H1 (cell line): ENCODE data around the gene DAZAP1. TPM values are rescaled to one million over a fixed set of nuclear protein-coding genes. Genes with fewer than 3 reads are reported as not detected.

ENCODE experiments used
- CTCF ChIA-PET: fragments of 300-600 bp; sonication (Branson Sonifier 250); formaldehyde crosslinking; loops from one replicate; lab custom pipeline; 2021; ENCODE audit not compliant: partially characterized antibody; lab: Charles Lee
- POLR2A ChIA-PET: fragments of 300-600 bp; sonication (Branson Sonifier 250); formaldehyde crosslinking; loops from one replicate; lab custom pipeline; 2021; ENCODE audit warnings: inconsistent platforms; ENCODE audit not compliant: partially characterized antibody; lab: Charles Lee
- DNase-seq, 2 experiments: peaks; one replicate each; pipeline versions ENCODE4 v3.0.0 to v3.0.0-alpha.2; 2010 to 2022; ENCODE audit warnings: low spot score in 2 of 2, low read depth in 1 of 2, mixed read lengths in 1 of 2
- FAIRE-seq: peaks from 2 replicates; lab custom pipeline; 2011; peaks lifted over from hg19 to GRCh38; lab: Jason Lieb, UNC
- H2AFZ ChIP-seq: 2 replicates; pipeline ENCODE4 v1.8.1; 2012; ENCODE audit warnings: low read length, inconsistent platforms
- H2AK5ac ChIP-seq: 2 replicates; pipeline ENCODE4 v1.6.1; 2013; ENCODE audit warnings: low read depth, low read length
- H2BK120ac ChIP-seq: replicated peaks from 2 replicates; pipeline ENCODE3; 2013; ENCODE audit warnings: low read depth, low read length, inconsistent platforms
- H2BK12ac ChIP-seq: 2 replicates; pipeline ENCODE4 v1.6.1; 2013; ENCODE audit warnings: low read depth, low read length
- H2BK15ac ChIP-seq: 2 replicates; pipeline ENCODE4 v1.6.1; 2013; ENCODE audit warnings: low read length
- H2BK20ac ChIP-seq: 2 replicates; pipeline ENCODE4 v1.6.1; 2013; ENCODE audit warnings: low read length
- H2BK5ac ChIP-seq: 2 replicates; pipeline ENCODE4 v1.6.1; 2013; ENCODE audit warnings: low read depth, low read length
- H3K14ac ChIP-seq: 2 replicates; pipeline ENCODE4 v1.6.1; 2013; ENCODE audit warnings: inconsistent platforms; ENCODE audit not compliant: insufficient read length
- H3K18ac ChIP-seq: 2 replicates; pipeline ENCODE4 v1.6.1; 2013; ENCODE audit warnings: low read length; ENCODE audit errors: extremely low read depth
- H3K23ac ChIP-seq: 2 replicates; pipeline ENCODE4 v1.6.1; 2013; ENCODE audit warnings: inconsistent platforms; ENCODE audit not compliant: insufficient read length
- H3K23me2 ChIP-seq: 2 replicates; pipeline ENCODE4 v1.6.1; 2013; ENCODE audit warnings: low read depth, low read length
- H3K27ac ChIP-seq: 2 replicates; pipeline ENCODE4 v1.6.1; 2011; ENCODE audit warnings: low read depth, low read length, inconsistent platforms
- H3K27me3 ChIP-seq, 4 experiments: replicated peaks in 1 of 4; 1 replicate in 1 of 4; 2 replicates in 3 of 4; pipeline versions ENCODE4 v1.6.1 to v1.8.1; 2011 to 2013; ENCODE audit warnings: low read length in 3 of 4, mild to moderate bottlenecking in 3 of 4, inconsistent platforms in 2 of 4, mixed read lengths in 2 of 4, moderate library complexity in 1 of 4; ENCODE audit not compliant: control insufficient read depth in 3 of 4, insufficient read depth in 3 of 4; ENCODE audit errors: extremely low read depth in 1 of 4
- H3K36me3 ChIP-seq, 4 experiments: 2 replicates each; pipeline versions ENCODE4 v1.6.1 to v1.8.1; 2011 to 2013; ENCODE audit warnings: mild to moderate bottlenecking in 4 of 4, low read length in 3 of 4, moderate library complexity in 2 of 4, control low read depth in 1 of 4, inconsistent platforms in 1 of 4; ENCODE audit not compliant: insufficient read depth in 4 of 4, control insufficient read depth in 2 of 4
- H3K4ac ChIP-seq: replicated peaks from 2 replicates; pipeline ENCODE3; 2013; ENCODE audit warnings: low read length, low read depth, mixed read lengths, inconsistent platforms; ENCODE audit not compliant: insufficient read length
- H3K4me1 ChIP-seq, 4 experiments: replicated peaks in 1 of 4; 1 replicate in 1 of 4; 2 replicates in 3 of 4; pipeline versions ENCODE4 v1.6.1 to v1.8.1; 2011 to 2013; ENCODE audit warnings: low read length in 3 of 4, inconsistent platforms in 2 of 4, mixed read lengths in 1 of 4; ENCODE audit not compliant: insufficient read depth in 4 of 4, control insufficient read depth in 3 of 4
- H3K4me2 ChIP-seq, 2 experiments: 2 replicates each; pipeline versions ENCODE4 v1.6.1 to v1.8.1; 2011 to 2013; ENCODE audit warnings: low read depth in 2 of 2, low read length in 2 of 2, control low read depth in 1 of 2, inconsistent platforms in 1 of 2, mild to moderate bottlenecking in 1 of 2; ENCODE audit not compliant: insufficient read depth in 1 of 2
- H3K4me3 ChIP-seq, 4 experiments: fragments of 200-600, 300-600 bp in 1 of 4; sonication (generic), shearing (Covaris generic), sonication (Bioruptor Twin) in 1 of 4; 2 replicates each; pipeline versions ENCODE4 v1.5.1 to v1.8.1; 2011 to 2016; ENCODE audit warnings: low read length in 4 of 4, low read depth in 3 of 4, control low read depth in 2 of 4, inconsistent platforms in 2 of 4, mild to moderate bottlenecking in 2 of 4, mixed read lengths in 1 of 4, moderate library complexity in 1 of 4; ENCODE audit not compliant: insufficient read depth in 2 of 4; ENCODE audit errors: extremely low read depth in 1 of 4
- H3K56ac ChIP-seq: replicated peaks from 2 replicates; pipeline ENCODE3; 2013; ENCODE audit warnings: low read depth, mild to moderate bottlenecking, mixed read lengths, low read length, inconsistent platforms; ENCODE audit not compliant: insufficient read length
- H3K79me1 ChIP-seq: 2 replicates; pipeline ENCODE4 v1.6.1; 2013; ENCODE audit warnings: low read depth, low read length, control low read depth
- H3K79me2 ChIP-seq, 2 experiments: 2 replicates each; pipeline versions ENCODE4 v1.6.1 to v1.8.1; 2012 to 2013; ENCODE audit warnings: low read length in 2 of 2, mild to moderate bottlenecking in 2 of 2, inconsistent platforms in 1 of 2; ENCODE audit not compliant: insufficient read depth in 2 of 2, control insufficient read depth in 1 of 2
- H3K9ac ChIP-seq, 4 experiments: replicated peaks in 1 of 4; 1 replicate in 1 of 4; 2 replicates in 3 of 4; pipeline versions ENCODE4 v1.6.1 to v1.8.1; 2011 to 2013; ENCODE audit warnings: low read depth in 3 of 4, low read length in 3 of 4, control low read depth in 2 of 4, mild to moderate bottlenecking in 2 of 4, moderate library complexity in 2 of 4, inconsistent platforms in 1 of 4; ENCODE audit errors: extremely low read depth in 1 of 4
- H3K9me3 ChIP-seq, 2 experiments: 2 replicates each; pipeline versions ENCODE4 v1.6.1 to v1.8.1; 2012 to 2013; ENCODE audit warnings: mild to moderate bottlenecking in 2 of 2, moderate library complexity in 2 of 2, control low read depth in 1 of 2, inconsistent platforms in 1 of 2, low read depth in 1 of 2, low read length in 1 of 2, mixed read lengths in 1 of 2; ENCODE audit not compliant: insufficient read depth in 2 of 2
- H4K20me1 ChIP-seq, 2 experiments: replicated peaks in 1 of 2; 2 replicates each; pipeline versions ENCODE3 to v1.8.1; 2011 to 2013; ENCODE audit warnings: inconsistent platforms in 2 of 2, low read length in 2 of 2, mild to moderate bottlenecking in 1 of 2; ENCODE audit not compliant: insufficient read depth in 2 of 2, control insufficient read depth in 1 of 2
- H4K5ac ChIP-seq: 2 replicates; pipeline ENCODE4 v1.6.1; 2013; ENCODE audit warnings: low read length, low read depth, mixed read lengths, inconsistent platforms; ENCODE audit not compliant: insufficient read length
- H4K8ac ChIP-seq: 2 replicates; pipeline ENCODE4 v1.8.0; 2013; ENCODE audit warnings: mild to moderate bottlenecking, moderate library complexity, low read length, inconsistent platforms; ENCODE audit not compliant: insufficient read depth; ENCODE audit errors: extremely low read depth
- H4K91ac ChIP-seq: replicated peaks from 2 replicates; pipeline ENCODE3; 2013; ENCODE audit warnings: low read length, mixed read lengths, inconsistent platforms; ENCODE audit not compliant: insufficient read length
- E2F6 ChIP-seq: IDR thresholded peaks from 2 replicates; pipeline ENCODE4 v1.6.1; 2012; ENCODE audit warnings: inconsistent platforms
- KDM1A ChIP-seq: fragments of 200-600, 300-600 bp; sonication (generic); IDR thresholded peaks from 2 replicates; pipeline ENCODE4 v1.7.1; 2016; ENCODE audit warnings: mild to moderate bottlenecking, low read length, borderline replicate concordance
- SIRT6 ChIP-seq: IDR thresholded peaks from one replicate; pipeline ENCODE4 v1.7.1; 2012; ENCODE audit warnings: low read length, inconsistent platforms
- SRF ChIP-seq: IDR thresholded peaks from 2 replicates; pipeline ENCODE4 v1.6.1; 2011; ENCODE audit warnings: mild to moderate bottlenecking, low read depth, low read length, moderate library complexity
- WGBS, 2 experiments: shearing (Covaris generic) in 1 of 2; methylation state at CpG; one replicate each; pipeline versions ENCODE4 v1.1.6 to v1.1.7; 2013 to 2015; ENCODE audit warnings: low lambda C conversion rate in 2 of 2, mixed read lengths in 2 of 2, inconsistent platforms in 1 of 2, low coverage in 1 of 2, missing lambda C conversion rate in 1 of 2; ENCODE audit not compliant: insufficient replicate concordance in 2 of 2, insufficient coverage in 1 of 2, insufficient read length in 1 of 2; ENCODE audit errors: extremely low coverage in 1 of 2, missing lambda C conversion rate in 1 of 2; 5-methylcytosine and 5-hydroxymethylcytosine counted together
- polyA plus RNA-seq, 7 experiments: library from polyadenylated mRNA; depleted of rRNA in 3 of 7; stranded (reverse) in 5 of 7; unstranded in 2 of 7; fragments of >200 nt in 5 of 7; fragments of 200-250 nt in 2 of 7; gene quantifications; 1 replicate in 5 of 7; 2 replicates in 1 of 7; 4 replicates in 1 of 7; pipeline versions ENCODE4 v1.2.1 to v1.2.3, GENCODE V29; 2011 to 2013; ENCODE audit warnings: missing spikeins in 2 of 7, mixed read lengths in 2 of 7
- total RNA-seq: library from RNA; stranded (reverse); fragmentation: NEBNext Ultra II Directional; extraction: Animal tissue kit (Norgen Biotek cat#: 25700); gene quantifications from 2 replicates; pipeline ENCODE4 v1.2.1, GENCODE V29; 2021

DAZAP1 gene
- total and polyA plus RNA-seq, 2 of the 8 experiments (the other 6 are each of a cell fraction or from before 2014, with no cell fraction given) = 79.6 to 341 TPM

- no peak overlapping the region for H4K91ac ChIP-seq
- H3K14ac ChIP-seq = no peak overlapping the region
- H3K18ac ChIP-seq = no peak overlapping the region
- POLR2A ChIA-PET = interaction anchor here (0.9 to 2.7 kb wide), 5 partner anchors 10 to 61 kb away, joined by 3 to 12 read pairs (median 5); no protein-coding TSS in a partner anchor
- no peak overlapping the region for H2BK5ac ChIP-seq
- no peak overlapping the region for H2BK12ac ChIP-seq
- H3K4ac ChIP-seq = no peak overlapping the region
- H3K23ac ChIP-seq = no peak overlapping the region
- 0 out of 2 replicates have a peak, but pooled peaks cover 2% of the 10 kb centered on the region for H3K79me1 ChIP-seq
- no peaks in the 10 kb centered on the region for H3K4me1 ChIP-seq
- H3K4me3 ChIP-seq = no peak overlapping the region
- no peak overlapping the region for H3K4me2 ChIP-seq
- H2BK120ac ChIP-seq = no peak overlapping the region
- no peak overlapping the region for H2BK20ac ChIP-seq
- no peaks in the 10 kb centered on the region for H3K27me3 ChIP-seq
- peaks cover 28 to 56% (median 49%) of the 10 kb centered on the region in 4 experiments for H3K36me3 ChIP-seq
- H4K5ac ChIP-seq = no peak overlapping the region
- no peaks in the 10 kb centered on the region for H3K23me2 ChIP-seq
- H3K9me3 ChIP-seq = no peaks in the 10 kb centered on the region
- no peak overlapping the region for H2AK5ac ChIP-seq
- FAIRE-seq = no peak
- H4K20me1 ChIP-seq = peaks cover 15 to 23% of the 10 kb centered on the region in 2 experiments
- DNase-seq = no peak
- no peak overlapping the region for H3K9ac ChIP-seq
- H2BK15ac ChIP-seq = no peak overlapping the region
- 94% methylated on average over 14 of the region's 16 CpGs; no CpG with 5 or more reads in 1 of the 2 experiments for WGBS, 2 experiments
- no peak overlapping the region for H3K27ac ChIP-seq
- H3K79me2 ChIP-seq = no peaks in the 10 kb centered on the region; a peak in 1 of 4 replicates
- H2AFZ ChIP-seq = no peak overlapping the region
- H4K8ac ChIP-seq = peak overlapping the region; percentile 57; the same call in 1 of the 2 replicates
- CTCF ChIA-PET = interaction anchor here (2.9 kb wide), 1 partner anchor 13 kb away, joined by 6 read pairs; no protein-coding TSS in a partner anchor
- no peak overlapping the region for H3K56ac ChIP-seq
- TF ChIP-seq SRF (no peak), E2F6 (no peak), SIRT6 (no peak), KDM1A (no peak)
Measured at GRCh38 chr19:1432507-1432887, 25.1 kb downstream of the DAZAP1 start.
